ENCODE results near the gene ABR.

DNA sequence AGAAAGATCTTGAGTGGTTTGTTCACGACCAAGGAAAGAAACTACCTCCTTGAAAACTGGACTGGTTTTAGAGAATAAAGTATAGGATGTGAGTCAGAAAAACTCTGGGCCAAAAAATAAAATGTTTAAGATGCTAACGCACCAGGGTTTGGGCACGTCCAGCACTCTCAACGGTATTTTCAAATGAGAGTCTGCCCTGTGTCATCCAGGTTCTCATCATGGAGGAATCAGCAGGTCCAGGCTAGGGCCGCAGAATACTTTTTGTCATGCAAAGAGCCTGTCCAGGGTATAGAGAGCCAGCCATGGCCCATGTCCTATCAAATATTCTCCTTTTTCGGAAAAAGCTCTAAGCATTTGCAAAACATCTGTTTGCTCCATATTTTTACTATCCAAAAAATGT lies 202.6 kb downstream of the ABR start:
- no peak for TF ChIP-seq POLR2AphosphoS5 (IDR thresholded peaks at IDR 0.05; ENCODE audit: low read depth, low read length)
- TF ChIP-seq, protein P1, sequence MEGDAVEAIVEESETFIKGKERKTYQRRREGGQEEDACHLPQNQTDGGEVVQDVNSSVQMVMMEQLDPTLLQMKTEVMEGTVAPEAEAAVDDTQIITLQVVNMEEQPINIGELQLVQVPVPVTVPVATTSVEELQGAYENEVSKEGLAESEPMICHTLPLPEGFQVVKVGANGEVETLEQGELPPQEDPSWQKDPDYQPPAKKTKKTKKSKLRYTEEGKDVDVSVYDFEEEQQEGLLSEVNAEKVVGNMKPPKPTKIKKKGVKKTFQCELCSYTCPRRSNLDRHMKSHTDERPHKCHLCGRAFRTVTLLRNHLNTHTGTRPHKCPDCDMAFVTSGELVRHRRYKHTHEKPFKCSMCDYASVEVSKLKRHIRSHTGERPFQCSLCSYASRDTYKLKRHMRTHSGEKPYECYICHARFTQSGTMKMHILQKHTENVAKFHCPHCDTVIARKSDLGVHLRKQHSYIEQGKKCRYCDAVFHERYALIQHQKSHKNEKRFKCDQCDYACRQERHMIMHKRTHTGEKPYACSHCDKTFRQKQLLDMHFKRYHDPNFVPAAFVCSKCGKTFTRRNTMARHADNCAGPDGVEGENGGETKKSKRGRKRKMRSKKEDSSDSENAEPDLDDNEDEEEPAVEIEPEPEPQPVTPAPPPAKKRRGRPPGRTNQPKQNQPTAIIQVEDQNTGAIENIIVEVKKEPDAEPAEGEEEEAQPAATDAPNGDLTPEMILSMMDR (IDR thresholded peaks at IDR 0.05) = no peak
